ENCODE results near the gene SATL1.

DNA sequence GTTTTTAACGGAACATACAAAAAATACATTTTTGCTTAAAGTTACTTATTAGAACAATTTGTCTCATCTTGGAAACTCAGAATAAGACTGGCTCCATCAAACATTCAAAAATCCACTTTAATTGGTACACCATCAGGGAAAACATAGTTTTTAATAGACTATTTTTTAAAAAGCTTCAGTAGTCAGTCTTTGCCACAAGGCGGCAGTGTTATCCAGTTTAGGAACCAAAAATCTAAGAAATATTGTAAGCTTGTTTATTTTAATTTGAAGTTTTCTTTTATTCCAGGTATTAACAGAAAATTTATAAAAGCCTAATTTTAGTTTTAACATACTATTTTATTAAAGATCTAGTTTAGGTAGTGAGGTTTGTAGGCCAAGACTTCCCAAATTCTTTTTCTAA lies 132.2 kb downstream of the SATL1 start:
- TF ChIP-seq, protein P1, sequence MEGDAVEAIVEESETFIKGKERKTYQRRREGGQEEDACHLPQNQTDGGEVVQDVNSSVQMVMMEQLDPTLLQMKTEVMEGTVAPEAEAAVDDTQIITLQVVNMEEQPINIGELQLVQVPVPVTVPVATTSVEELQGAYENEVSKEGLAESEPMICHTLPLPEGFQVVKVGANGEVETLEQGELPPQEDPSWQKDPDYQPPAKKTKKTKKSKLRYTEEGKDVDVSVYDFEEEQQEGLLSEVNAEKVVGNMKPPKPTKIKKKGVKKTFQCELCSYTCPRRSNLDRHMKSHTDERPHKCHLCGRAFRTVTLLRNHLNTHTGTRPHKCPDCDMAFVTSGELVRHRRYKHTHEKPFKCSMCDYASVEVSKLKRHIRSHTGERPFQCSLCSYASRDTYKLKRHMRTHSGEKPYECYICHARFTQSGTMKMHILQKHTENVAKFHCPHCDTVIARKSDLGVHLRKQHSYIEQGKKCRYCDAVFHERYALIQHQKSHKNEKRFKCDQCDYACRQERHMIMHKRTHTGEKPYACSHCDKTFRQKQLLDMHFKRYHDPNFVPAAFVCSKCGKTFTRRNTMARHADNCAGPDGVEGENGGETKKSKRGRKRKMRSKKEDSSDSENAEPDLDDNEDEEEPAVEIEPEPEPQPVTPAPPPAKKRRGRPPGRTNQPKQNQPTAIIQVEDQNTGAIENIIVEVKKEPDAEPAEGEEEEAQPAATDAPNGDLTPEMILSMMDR (IDR thresholded peaks at IDR 0.05 in 2 of 3, conservative IDR thresholded peaks at IDR 0.05 in 1 of 3; ENCODE audit: borderline replicate concordance in 1 of 3, insufficient read depth in 1 of 3, low read depth in 2 of 3, low read length in 2 of 3) = peak; percentile 26 to 60 (median 40); a peak in 5 of 6 replicates
- no peak for TF ChIP-seq EZH2phosphoT487 (IDR thresholded peaks at IDR 0.05; ENCODE audit: borderline replicate concordance)
- TF ChIP-seq, protein P2, sequence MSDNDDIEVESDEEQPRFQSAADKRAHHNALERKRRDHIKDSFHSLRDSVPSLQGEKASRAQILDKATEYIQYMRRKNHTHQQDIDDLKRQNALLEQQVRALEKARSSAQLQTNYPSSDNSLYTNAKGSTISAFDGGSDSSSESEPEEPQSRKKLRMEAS (IDR thresholded peaks at IDR 0.05) = no peak
- peak; percentile 39 for TF ChIP-seq RAD21 (IDR thresholded peaks at IDR 0.05; ENCODE audit: low read depth)
- no peak for TF ChIP-seq EGR1 (IDR thresholded peaks at IDR 0.05; ENCODE audit: low read depth)
- TF ChIP-seq ZFX (IDR thresholded peaks at IDR 0.05) = no peak

All from HCT116 (cell line).